22Rv1 (cell line): ENCODE data around the gene RASSF8.

Experiments used
- CTCF ChIP-seq: fragments of 450-650 bp; IDR thresholded peaks from 2 replicates; pipeline ENCODE4 v1.5.1; 2017; ENCODE audit warnings: mild to moderate bottlenecking
- ZFX ChIP-seq: fragments of 450-650 bp; IDR thresholded peaks from 2 replicates; pipeline ENCODE4 v1.6.1; 2017; ENCODE audit warnings: antibody characterized with exemption, borderline replicate concordance

GRCh38 chr12:26068503-26068902 lies 110.0 kb downstream of the RASSF8 start:
- no peak for TF ChIP-seq CTCF
- TF ChIP-seq ZFX: no peak
